ENCODE measurements around the gene PIGR. TPM values are rescaled to one million over a fixed set of nuclear protein-coding genes. Genes with fewer than 3 reads are reported as not detected.

Gene PIGR
- total and polyA plus RNA-seq, 9 of the 15 experiments (the other 6 are each of a cell fraction or from before 2014, with no cell fraction given): 0.01 to 1.5 (median 0.03) TPM; not detected in 4

DNA sequence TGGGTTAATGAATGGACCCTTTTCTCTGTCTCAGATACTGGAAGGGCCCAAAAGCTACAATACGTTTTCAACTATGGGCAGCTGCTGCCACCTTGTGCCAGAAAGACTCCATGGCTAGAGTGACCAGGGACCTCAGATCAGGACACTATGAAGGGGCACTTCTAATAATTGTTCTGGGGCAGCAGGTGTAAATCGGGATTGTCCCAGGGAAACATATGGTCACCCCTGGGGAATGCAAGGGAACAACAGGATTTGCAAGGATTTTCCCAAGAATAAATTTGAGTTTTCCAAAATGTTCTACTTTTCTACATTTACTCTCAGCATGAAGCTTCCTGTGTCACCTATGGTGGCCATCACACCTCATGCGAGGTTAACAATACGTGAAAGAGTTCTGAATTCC, 36.0 kb upstream of the PIGR start (continued):
- TF ChIP-seq, protein P1, sequence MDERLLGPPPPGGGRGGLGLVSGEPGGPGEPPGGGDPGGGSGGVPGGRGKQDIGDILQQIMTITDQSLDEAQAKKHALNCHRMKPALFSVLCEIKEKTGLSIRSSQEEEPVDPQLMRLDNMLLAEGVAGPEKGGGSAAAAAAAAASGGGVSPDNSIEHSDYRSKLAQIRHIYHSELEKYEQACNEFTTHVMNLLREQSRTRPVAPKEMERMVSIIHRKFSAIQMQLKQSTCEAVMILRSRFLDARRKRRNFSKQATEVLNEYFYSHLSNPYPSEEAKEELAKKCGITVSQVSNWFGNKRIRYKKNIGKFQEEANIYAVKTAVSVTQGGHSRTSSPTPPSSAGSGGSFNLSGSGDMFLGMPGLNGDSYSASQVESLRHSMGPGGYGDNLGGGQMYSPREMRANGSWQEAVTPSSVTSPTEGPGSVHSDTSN (CRISPR knock-in tag; IDR thresholded peaks at IDR 0.05; ENCODE audit: low read depth): no peak
- TF ChIP-seq, protein P1 (tag; conservative IDR thresholded peaks at IDR 0.05; ENCODE audit: low read depth): no peak
- no peak for TF ChIP-seq IFI16 (CRISPR knock-in tag; IDR thresholded peaks at IDR 0.05)
- TF ChIP-seq, protein P2, sequence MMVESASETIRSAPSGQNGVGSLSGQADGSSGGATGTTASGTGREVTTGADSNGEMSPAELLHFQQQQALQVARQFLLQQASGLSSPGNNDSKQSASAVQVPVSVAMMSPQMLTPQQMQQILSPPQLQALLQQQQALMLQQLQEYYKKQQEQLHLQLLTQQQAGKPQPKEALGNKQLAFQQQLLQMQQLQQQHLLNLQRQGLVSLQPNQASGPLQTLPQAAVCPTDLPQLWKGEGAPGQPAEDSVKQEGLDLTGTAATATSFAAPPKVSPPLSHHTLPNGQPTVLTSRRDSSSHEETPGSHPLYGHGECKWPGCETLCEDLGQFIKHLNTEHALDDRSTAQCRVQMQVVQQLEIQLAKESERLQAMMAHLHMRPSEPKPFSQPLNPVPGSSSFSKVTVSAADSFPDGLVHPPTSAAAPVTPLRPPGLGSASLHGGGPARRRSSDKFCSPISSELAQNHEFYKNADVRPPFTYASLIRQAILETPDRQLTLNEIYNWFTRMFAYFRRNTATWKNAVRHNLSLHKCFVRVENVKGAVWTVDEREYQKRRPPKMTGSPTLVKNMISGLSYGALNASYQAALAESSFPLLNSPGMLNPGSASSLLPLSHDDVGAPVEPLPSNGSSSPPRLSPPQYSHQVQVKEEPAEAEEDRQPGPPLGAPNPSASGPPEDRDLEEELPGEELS (CRISPR knock-in tag; IDR thresholded peaks at IDR 0.05; ENCODE audit: borderline replicate concordance): no peak
- TF ChIP-seq, protein P3, sequence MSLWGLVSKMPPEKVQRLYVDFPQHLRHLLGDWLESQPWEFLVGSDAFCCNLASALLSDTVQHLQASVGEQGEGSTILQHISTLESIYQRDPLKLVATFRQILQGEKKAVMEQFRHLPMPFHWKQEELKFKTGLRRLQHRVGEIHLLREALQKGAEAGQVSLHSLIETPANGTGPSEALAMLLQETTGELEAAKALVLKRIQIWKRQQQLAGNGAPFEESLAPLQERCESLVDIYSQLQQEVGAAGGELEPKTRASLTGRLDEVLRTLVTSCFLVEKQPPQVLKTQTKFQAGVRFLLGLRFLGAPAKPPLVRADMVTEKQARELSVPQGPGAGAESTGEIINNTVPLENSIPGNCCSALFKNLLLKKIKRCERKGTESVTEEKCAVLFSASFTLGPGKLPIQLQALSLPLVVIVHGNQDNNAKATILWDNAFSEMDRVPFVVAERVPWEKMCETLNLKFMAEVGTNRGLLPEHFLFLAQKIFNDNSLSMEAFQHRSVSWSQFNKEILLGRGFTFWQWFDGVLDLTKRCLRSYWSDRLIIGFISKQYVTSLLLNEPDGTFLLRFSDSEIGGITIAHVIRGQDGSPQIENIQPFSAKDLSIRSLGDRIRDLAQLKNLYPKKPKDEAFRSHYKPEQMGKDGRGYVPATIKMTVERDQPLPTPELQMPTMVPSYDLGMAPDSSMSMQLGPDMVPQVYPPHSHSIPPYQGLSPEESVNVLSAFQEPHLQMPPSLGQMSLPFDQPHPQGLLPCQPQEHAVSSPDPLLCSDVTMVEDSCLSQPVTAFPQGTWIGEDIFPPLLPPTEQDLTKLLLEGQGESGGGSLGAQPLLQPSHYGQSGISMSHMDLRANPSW (CRISPR knock-in tag; IDR thresholded peaks at IDR 0.05): no peak
- TF ChIP-seq STAG1 (CRISPR knock-in tag; IDR thresholded peaks at IDR 0.05; ENCODE audit: borderline replicate concordance): peak; percentile 55; the same call in 1 of the 2 replicates
- TF ChIP-seq POLR2AphosphoS5 (IDR thresholded peaks at IDR 0.05; ENCODE audit: control insufficient read depth, insufficient read depth, low read depth, low read length): no peak
- TF ChIP-seq ZNF764 (CRISPR knock-in tag; IDR thresholded peaks at IDR 0.05; ENCODE audit: low read depth): no peak
- TF ChIP-seq, protein P4, sequence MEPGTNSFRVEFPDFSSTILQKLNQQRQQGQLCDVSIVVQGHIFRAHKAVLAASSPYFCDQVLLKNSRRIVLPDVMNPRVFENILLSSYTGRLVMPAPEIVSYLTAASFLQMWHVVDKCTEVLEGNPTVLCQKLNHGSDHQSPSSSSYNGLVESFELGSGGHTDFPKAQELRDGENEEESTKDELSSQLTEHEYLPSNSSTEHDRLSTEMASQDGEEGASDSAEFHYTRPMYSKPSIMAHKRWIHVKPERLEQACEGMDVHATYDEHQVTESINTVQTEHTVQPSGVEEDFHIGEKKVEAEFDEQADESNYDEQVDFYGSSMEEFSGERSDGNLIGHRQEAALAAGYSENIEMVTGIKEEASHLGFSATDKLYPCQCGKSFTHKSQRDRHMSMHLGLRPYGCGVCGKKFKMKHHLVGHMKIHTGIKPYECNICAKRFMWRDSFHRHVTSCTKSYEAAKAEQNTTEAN (CRISPR knock-in tag; IDR thresholded peaks at IDR 0.05): no peak
- TF ChIP-seq POLR2B (IDR thresholded peaks at IDR 0.05; ENCODE audit: low read depth, partially characterized antibody): no peak
- TF ChIP-seq ZNF57 (CRISPR knock-in tag; IDR thresholded peaks at IDR 0.05): no peak
- TF ChIP-seq ZNF507 (tag; conservative IDR thresholded peaks at IDR 0.05): no peak
- no peak for TF ChIP-seq ZBED1 (IDR thresholded peaks at IDR 0.05)
- peak; percentile 58 to 78 for TF ChIP-seq KDM1A (IDR thresholded peaks at IDR 0.05)
- TF ChIP-seq RAD21 (CRISPR knock-in tag; conservative IDR thresholded peaks at IDR 0.05 in 1 of 2, IDR thresholded peaks at IDR 0.05 in 1 of 2): peak; percentile 92 to 94
- 0 out of 2 replicates have a peak, but pooled peaks have one; percentile 26 for TF ChIP-seq KLF16 (IDR thresholded peaks at IDR 0.05)
- no peak for TF ChIP-seq MAFK (IDR thresholded peaks at IDR 0.05; ENCODE audit: low read length)
